MM.1S (cell line): ENCODE results near the gene SLCO1A2.

ENCODE experiments used
- CTCF ChIP-seq: fragments of 300-600 bp; sonication (generic); IDR thresholded peaks from 2 replicates; pipeline ENCODE4 v1.5.1; 2016; ENCODE audit warnings: antibody characterized with exemption, low read length, mixed read lengths
- EZH2 ChIP-seq: fragments of 300-600 bp; sonication (generic); optimal IDR thresholded peaks from 2 replicates; pipeline ENCODE3; 2017; ENCODE audit warnings: low read depth, mild to moderate bottlenecking, antibody characterized with exemption, low read length, mixed read lengths
- EZH2phosphoT487 ChIP-seq: fragments of 300-600 bp; sonication (generic); IDR thresholded peaks from 2 replicates; pipeline ENCODE4 v1.6.1; 2018; ENCODE audit warnings: antibody characterized with exemption, low read length

- no peak for TF ChIP-seq CTCF
- no peak for TF ChIP-seq EZH2
- no peak for TF ChIP-seq EZH2phosphoT487
Observed at GRCh38 chr12:21334771-21335325, at the start of gene SLCO1A2.
